ENCODE results near the gene GFPT2.

The GFPT2 gene

DNA sequence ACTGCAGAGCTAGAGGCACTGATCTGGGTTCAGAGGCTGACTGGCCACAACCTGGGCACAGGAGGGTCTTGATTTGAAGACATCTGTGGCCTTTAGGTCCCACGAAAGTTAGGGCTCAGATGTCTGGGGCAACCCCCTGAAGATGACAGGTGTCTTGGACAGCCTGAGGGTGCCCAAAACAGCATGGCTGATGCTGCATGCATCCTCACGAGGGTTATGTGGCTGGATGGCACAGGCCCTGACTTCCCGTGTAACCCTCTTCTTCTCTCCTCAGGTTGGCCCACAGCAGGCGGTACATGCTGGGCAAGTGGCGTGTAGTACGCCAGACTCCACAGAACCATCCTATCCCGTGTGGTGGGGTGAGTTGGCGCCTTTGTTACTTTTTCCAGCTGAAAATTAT, 29.8 kb upstream of the GFPT2 start:
- POLR2A ChIA-PET, result interaction anchor here (0.5 to 0.6 kb wide), 2 partner anchors 26 to 133 kb away, joined by 3 to 8 read pairs; no protein-coding TSS in a partner anchor
- no peaks in the 10 kb centered on the region for H3K4me1 ChIP-seq (ENCODE audit: control insufficient read depth, insufficient read depth, low read length)
- H3K9me3 ChIP-seq (ENCODE audit: control insufficient read depth, insufficient read depth, low read depth, low read length), result no peaks in the 10 kb centered on the region
- CTCF ChIA-PET, result interaction anchor here (0.7 kb wide), 1 partner anchor 95 kb away, joined by 3 read pairs; no protein-coding TSS in a partner anchor
- H3K27ac ChIP-seq (ENCODE audit: extremely low read depth, low read depth, low read length), result no peak overlapping the region
- TF ChIP-seq ZNF792 (tag by site-specific recombination; IDR thresholded peaks at IDR 0.05), result no peak
- no peak for TF ChIP-seq ZBTB49 (tag by site-specific recombination; IDR thresholded peaks at IDR 0.05; ENCODE audit: low read depth)
- no peak for TF ChIP-seq ZNF558 (tag by site-specific recombination; IDR thresholded peaks at IDR 0.05)
- TF ChIP-seq ZNF76 (tag by site-specific recombination; IDR thresholded peaks at IDR 0.05; ENCODE audit: borderline replicate concordance, low read depth), result no peak
- TF ChIP-seq ZNF48 (tag by site-specific recombination; IDR thresholded peaks at IDR 0.05), result no peak
- TF ChIP-seq ZNF214 (tag by site-specific recombination; IDR thresholded peaks at IDR 0.05; ENCODE audit: borderline replicate concordance), result no peak
- TF ChIP-seq ZNF791 (tag by site-specific recombination; IDR thresholded peaks at IDR 0.05), result no peak
- TF ChIP-seq ZNF707 (tag by site-specific recombination; IDR thresholded peaks at IDR 0.05), result no peak
- no peak for TF ChIP-seq PRDM1 (tag by site-specific recombination; IDR thresholded peaks at IDR 0.05)
- TF ChIP-seq, protein P1, sequence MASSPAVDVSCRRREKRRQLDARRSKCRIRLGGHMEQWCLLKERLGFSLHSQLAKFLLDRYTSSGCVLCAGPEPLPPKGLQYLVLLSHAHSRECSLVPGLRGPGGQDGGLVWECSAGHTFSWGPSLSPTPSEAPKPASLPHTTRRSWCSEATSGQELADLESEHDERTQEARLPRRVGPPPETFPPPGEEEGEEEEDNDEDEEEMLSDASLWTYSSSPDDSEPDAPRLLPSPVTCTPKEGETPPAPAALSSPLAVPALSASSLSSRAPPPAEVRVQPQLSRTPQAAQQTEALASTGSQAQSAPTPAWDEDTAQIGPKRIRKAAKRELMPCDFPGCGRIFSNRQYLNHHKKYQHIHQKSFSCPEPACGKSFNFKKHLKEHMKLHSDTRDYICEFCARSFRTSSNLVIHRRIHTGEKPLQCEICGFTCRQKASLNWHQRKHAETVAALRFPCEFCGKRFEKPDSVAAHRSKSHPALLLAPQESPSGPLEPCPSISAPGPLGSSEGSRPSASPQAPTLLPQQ (tag by site-specific recombination; IDR thresholded peaks at IDR 0.05), result no peak
- TF ChIP-seq ZNF423 (tag by site-specific recombination; IDR thresholded peaks at IDR 0.05), result no peak
- no peak for TF ChIP-seq ZBTB6 (tag by site-specific recombination; IDR thresholded peaks at IDR 0.05)
- no peak for TF ChIP-seq ZSCAN30 (tag by site-specific recombination; IDR thresholded peaks at IDR 0.05)
- no peak for TF ChIP-seq ZNF658 (tag by site-specific recombination; IDR thresholded peaks at IDR 0.05)
- no peak for TF ChIP-seq ZNF133 (tag by site-specific recombination; IDR thresholded peaks at IDR 0.05)
- no peak for TF ChIP-seq ZSCAN4 (tag by site-specific recombination; IDR thresholded peaks at IDR 0.05)
- TF ChIP-seq ZNF274 (IDR thresholded peaks at IDR 0.05; ENCODE audit: low read length), result no peak
- TF ChIP-seq ZNF274 (tag by site-specific recombination; IDR thresholded peaks at IDR 0.05; ENCODE audit: borderline replicate concordance), result no peak
- no peak for TF ChIP-seq GLIS2 (tag by site-specific recombination; IDR thresholded peaks at IDR 0.05)
- TF ChIP-seq ZNF114 (tag by site-specific recombination; IDR thresholded peaks at IDR 0.05), result no peak
- no peak for TF ChIP-seq HOXD13 (CRISPR knock-in tag; IDR thresholded peaks at IDR 0.05; ENCODE audit: borderline replicate concordance)
- no peak overlapping the region for H3K4me3 ChIP-seq (ENCODE audit: low read depth, low read length)
- no peaks in the 10 kb centered on the region for H3K36me3 ChIP-seq (ENCODE audit: control insufficient read depth in 2 of 2, insufficient read depth in 1 of 2, low read length in 2 of 2)

Measured in HEK293 (cell line).